Brain microvascular endothelial cell (primary cell): ENCODE data around the gene CXorf49B.
"Not testable (repeated sequence)": the region's sequence is repeated elsewhere in the genome, so short reads cannot be mapped to it uniquely, and the experiment has no call there.

Source experiments
- DNase-seq: peaks from one replicate; pipeline ENCODE4 v3.0.0-alpha.2; 2020
- H3K27ac ChIP-seq: fragments of 250-450 bp; sonication (Bioruptor Pico); 2 replicates; pipeline ENCODE4 v1.5.1; 2020; ENCODE audit warnings: mild to moderate bottlenecking, moderate library complexity
- H3K27me3 ChIP-seq: fragments of 250-450 bp; sonication (Bioruptor Pico); replicated peaks from 2 replicates; pipeline ENCODE4 v1.5.1; 2020; ENCODE audit warnings: mild to moderate bottlenecking
- H3K36me3 ChIP-seq: fragments of 250-450 bp; sonication (Bioruptor Pico); replicated peaks from 2 replicates; pipeline ENCODE4 v1.5.1; 2020; ENCODE audit warnings: mild to moderate bottlenecking
- H3K4me3 ChIP-seq: 2 replicates; pipeline ENCODE4 v1.5.1; 2011; ENCODE audit warnings: low read depth, mild to moderate bottlenecking, control low read depth, low read length, moderate library complexity
- in situ Hi-C: cut with HindIII; loops from 2 replicates; pipeline ENCODE4 v1.10.0; 2017; ENCODE audit warnings: low sequenced_read_pairs, low pct_ligation_motif_present
- TF ChIP-seq, protein P1 (sequence below): IDR thresholded peaks from 2 replicates; pipeline ENCODE4 v1.5.1; 2011; ENCODE audit warnings: low read depth, mild to moderate bottlenecking, moderate library complexity, low read length, control low read depth, inconsistent platforms; ENCODE audit errors: missing control alignments

The CXorf49B gene

GRCh38 chrX:71783569-71784347, 20.6 kb downstream of the CXorf49B start:
- H3K27ac ChIP-seq, H3K27me3 ChIP-seq, H3K4me3 ChIP-seq, H3K36me3 ChIP-seq, DNase-seq, in situ Hi-C loops: not testable (repeated sequence)

GRCh38 chrX:71784348-71784983, 21.3 kb downstream of the CXorf49B start:
- H3K27me3 ChIP-seq, H3K36me3 ChIP-seq, DNase-seq, H3K27ac ChIP-seq, H3K4me3 ChIP-seq, in situ Hi-C loops: not testable (repeated sequence)

DNA sequence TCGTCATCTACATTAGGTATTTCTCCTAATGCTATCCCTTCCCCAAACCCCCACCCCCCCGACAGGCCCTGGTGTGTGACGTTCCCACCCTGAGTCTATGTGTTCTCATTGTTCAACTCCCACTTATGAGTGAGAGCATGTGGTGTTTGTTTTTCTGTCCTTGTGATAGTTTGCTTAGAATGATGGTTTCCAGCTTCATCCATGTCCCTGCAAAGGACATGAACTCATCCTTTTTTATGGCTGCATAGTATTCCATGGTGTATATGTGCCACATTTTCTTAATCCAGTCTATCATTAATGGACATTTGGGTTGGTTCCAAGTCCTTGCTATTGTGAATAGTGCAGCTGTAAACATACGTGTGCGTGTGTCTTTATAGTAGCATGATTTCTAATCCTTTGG, 43.3 kb downstream of the CXorf49B start:
- in situ Hi-C loops, DNase-seq, H3K27ac ChIP-seq, H3K27me3 ChIP-seq, H3K36me3 ChIP-seq, H3K4me3 ChIP-seq: not testable (repeated sequence)

DNA sequence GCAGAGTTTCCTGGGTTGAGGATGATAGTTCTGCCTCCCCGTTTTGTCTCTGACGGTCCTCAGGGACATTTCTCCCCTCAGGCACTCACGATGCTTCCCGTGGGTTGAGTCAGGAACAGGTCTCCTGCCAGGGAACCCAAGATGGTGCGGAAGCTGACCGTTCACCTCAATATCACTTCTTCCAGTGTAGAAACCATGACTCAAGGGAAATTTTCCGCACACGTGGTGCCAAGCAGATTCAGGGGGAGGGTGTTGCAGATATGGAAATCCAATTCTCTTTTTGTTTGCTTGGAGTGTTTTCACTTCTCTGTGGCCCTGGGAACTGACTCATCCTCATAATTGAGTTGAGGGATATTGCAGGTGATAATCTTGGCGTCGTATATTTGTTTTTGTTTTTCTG, 46.7 kb downstream of the CXorf49B start:
- TF ChIP-seq, protein P1, sequence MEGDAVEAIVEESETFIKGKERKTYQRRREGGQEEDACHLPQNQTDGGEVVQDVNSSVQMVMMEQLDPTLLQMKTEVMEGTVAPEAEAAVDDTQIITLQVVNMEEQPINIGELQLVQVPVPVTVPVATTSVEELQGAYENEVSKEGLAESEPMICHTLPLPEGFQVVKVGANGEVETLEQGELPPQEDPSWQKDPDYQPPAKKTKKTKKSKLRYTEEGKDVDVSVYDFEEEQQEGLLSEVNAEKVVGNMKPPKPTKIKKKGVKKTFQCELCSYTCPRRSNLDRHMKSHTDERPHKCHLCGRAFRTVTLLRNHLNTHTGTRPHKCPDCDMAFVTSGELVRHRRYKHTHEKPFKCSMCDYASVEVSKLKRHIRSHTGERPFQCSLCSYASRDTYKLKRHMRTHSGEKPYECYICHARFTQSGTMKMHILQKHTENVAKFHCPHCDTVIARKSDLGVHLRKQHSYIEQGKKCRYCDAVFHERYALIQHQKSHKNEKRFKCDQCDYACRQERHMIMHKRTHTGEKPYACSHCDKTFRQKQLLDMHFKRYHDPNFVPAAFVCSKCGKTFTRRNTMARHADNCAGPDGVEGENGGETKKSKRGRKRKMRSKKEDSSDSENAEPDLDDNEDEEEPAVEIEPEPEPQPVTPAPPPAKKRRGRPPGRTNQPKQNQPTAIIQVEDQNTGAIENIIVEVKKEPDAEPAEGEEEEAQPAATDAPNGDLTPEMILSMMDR = no peak
- no peak overlapping the region for H3K27ac ChIP-seq
- no peak for DNase-seq
- in situ Hi-C loops = no loop called here
- H3K4me3 ChIP-seq = no peak overlapping the region
- no peaks in the 10 kb centered on the region for H3K27me3 ChIP-seq
- H3K36me3 ChIP-seq = no peaks in the 10 kb centered on the region

- Histone ChIP-seq H3K36me3 (no peaks in the 10 kb centered on the region), H3K27ac (no peak overlapping the region), H3K4me3 (no peak overlapping the region), H3K27me3 (no peaks in the 10 kb centered on the region)
- TF ChIP-seq, protein P1 = no peak
- DNase-seq = no peak
- in situ Hi-C loops = no loop called here
These were observed 51.2 kb downstream of the CXorf49B start for GRCh38 chrX:71814123-71814912.

- Histone ChIP-seq H3K4me3 (no peak overlapping the region), H3K27me3 (no peaks in the 10 kb centered on the region), H3K36me3 (no peaks in the 10 kb centered on the region), H3K27ac (no peak overlapping the region)
- in situ Hi-C loops = no loop called here
- TF ChIP-seq, protein P1 = no peak
- no peak for DNase-seq
These were observed 52.2 kb downstream of the CXorf49B start for GRCh38 chrX:71815121-71815905.

GRCh38 chrX:71815906-71816156, 52.7 kb downstream of the CXorf49B start:
- no peak overlapping the region for H3K4me3 ChIP-seq
- no peaks in the 10 kb centered on the region for H3K27me3 ChIP-seq
- no peak overlapping the region for H3K27ac ChIP-seq
- TF ChIP-seq, protein P1 = no peak
- in situ Hi-C loops = no loop called here
- DNase-seq = no peak
- no peaks in the 10 kb centered on the region for H3K36me3 ChIP-seq
